NCI-H187 (cell line): ENCODE data around the gene TACC3.

ENCODE experiments used
- DNase-seq, 2 experiments: peaks; one replicate each; lab custom pipeline; 2025; lab: John Stamatoyannopoulos, UW

TACC3 gene

GRCh38 chr4:1703867-1704266 is 17.5 kb upstream of the TACC3 start:
- DNase-seq, result no peak

GRCh38 chr4:1705732-1706131 is 15.6 kb upstream of the TACC3 start:
- no peak for DNase-seq

GRCh38 chr4:1706358-1706757 is 15.0 kb upstream of the TACC3 start:
- DNase-seq, result no peak

GRCh38 chr4:1708581-1708980 is 12.7 kb upstream of the TACC3 start:
- no peak for DNase-seq

GRCh38 chr4:1711055-1711570 is 10.2 kb upstream of the TACC3 start:
- DNase-seq, result no peak

DNA sequence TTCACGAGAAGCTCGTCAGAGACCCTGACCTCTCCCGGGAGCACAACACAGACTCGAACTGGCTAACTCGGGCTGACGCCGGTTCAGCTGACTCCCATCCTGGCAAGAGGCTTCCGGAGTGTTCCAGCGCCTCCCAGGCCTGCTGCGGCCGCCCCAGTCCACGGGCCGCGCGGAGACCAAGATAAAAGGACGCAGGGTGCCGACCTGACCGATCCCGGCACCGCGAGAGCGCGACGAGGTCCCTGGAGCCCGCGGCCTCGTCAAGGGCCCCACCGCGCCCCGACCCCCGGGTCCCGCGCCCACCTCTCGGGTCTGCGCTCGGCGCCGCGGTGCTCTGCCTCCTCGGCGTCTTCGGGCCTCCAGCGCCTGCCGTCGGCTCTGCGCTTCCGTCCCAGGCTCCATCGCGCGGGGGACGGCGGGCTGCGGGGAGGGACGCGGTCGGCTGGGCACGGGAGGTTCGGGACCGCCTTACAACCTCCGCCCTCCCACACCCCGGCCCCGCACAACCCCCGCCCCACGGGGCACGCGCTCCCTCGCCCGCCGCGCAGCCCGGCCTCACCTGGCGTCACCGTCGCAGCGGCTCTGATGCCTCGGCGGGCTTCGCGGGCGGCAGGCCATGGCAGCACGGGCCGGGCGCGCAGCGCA is 9.6 kb upstream of the TACC3 start:
- DNase-seq, result no peak

GRCh38 chr4:1712216-1713002 is 8.9 kb upstream of the TACC3 start, which contains the start of gene SLBP:
Gene SLBP, minus strand, starts transcription at chr4:1712319. Its CDS starts 131 bp downstream, at chr4:1712188.
- DNase-seq, result peak; percentile 96 to 97

- no peak for DNase-seq
Observed at GRCh38 chr4:1713003-1713851, 8.1 kb upstream of the TACC3 start.

- no peak for DNase-seq
Observed at GRCh38 chr4:1714303-1715001, 6.9 kb upstream of the TACC3 start.

DNA sequence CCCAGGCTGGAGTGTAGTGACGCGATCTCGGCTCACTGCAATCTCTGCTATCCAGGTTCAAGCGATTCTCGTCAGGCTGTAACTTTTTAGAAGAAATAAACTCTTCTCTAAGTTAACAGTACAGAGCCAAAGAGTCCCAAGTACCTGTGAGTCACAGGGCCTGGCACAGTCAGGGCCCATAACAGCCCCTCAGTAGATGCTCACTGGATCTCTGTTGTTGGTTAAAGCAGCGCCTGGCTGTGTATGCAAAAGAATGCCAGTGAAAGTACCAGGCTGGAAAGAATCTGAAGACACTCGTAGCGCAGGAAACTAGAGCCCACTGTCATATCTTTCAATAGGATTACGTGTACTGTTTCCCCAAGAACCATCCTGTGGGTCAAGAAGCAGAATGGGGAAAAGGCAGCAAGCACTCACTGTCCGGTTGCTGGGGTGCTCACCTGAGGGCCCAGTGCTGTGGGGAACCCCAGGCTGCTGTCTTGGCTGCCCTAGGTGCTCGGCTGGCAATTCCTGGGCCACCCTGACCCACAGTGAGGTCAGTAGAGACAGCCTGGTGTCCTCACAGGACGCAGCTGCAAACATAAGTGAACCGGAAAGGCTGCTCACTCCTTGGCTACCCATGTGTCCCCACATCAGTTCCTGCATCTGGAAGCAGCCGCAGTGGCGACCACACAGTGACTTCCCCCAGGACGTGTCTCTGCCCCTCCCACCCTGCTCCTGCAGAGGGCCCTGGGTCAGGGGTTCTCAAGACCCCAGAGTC is 6.1 kb upstream of the TACC3 start:
- no peak for DNase-seq

DNA sequence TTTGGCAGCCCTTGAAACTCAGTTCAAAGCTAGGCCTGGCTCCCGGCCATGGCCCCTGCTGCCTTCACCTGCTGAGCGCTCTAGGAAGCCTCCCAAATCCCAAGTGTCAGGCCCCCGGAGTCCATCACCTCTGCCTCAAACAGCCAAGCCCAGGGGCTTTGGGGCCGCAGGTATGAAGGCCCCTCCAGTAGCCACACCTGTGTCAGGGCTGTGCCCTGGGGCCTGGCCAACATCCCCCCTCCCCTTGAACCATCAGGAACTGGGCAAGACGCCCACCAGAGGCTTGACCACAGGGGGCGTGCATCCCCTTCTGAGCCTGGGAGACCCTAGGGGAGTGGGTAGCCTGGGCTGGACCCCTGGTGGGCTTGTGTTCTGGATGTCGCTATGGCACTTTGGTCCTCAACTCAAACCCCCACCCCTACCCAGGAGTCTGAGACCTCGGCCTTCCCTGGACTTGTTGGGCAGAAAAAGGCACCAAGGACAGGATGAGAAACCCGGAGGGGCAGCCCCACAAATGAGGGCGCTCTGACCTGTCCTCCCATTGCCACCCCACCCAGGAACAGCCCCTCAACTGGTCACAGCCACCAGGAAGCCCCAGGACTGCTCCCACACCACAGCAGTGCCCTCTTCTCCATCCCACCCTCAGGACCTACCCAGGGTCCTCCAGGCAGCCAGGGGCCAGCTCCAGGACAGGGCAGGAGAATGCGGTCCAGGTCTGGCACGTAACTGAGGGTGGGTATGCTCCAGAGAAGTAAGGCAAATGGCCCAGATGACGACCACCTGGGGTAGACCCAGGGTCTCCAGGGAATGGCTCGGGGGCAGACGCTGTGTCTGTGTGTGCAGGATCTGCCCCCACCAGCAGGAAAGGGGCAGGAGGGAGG is 5.0 kb upstream of the TACC3 start:
- no peak for DNase-seq

DNA sequence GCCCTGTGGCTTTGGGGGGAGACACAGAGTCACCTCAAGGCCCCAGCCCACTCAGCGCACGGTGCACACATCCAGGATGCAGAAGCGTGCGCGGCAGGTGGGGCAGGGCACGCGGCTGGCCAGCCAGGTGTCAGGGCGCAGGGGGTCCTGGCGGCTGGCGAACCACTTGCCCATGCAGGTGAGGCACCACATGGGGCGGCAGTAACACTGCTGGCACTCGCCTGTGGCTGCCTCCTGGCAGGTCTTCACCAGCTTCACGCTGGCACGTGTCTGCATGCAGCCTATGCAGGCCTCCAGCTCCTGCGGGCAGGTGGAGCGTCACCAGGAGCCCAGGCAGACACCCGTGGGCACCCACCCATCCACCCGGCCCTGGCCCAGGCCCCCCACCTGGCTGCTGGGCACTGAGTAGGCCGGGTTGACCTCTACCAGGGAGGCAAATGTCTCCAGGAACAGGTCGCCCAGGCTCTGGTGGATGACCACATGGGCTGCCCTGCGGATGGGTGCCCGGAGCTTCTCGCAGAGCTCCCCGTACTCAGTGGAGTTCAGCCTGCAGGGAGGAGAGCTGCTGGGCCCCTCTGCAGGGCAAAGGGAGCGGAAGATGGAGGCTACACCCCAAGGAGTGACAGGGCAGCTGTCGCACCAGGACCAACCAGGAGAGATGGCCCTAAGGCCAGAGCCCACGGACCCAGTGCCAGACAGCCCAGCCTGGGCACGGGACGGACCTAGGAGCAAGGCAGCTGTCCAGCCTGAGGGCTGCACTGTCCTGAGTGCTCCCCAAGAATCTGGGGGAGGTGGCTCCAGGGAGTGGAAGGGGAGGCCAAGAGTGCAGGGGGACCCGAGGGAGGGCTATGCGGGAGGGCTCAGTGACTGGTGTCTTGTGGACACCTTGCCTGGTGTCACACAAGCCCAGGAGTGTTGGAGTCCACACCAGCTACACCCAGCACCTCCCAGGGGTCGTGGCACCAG is 3.9 kb upstream of the TACC3 start:
- DNase-seq, result no peak

- DNase-seq, result no peak
Observed at GRCh38 chr4:1718095-1718850, 3.0 kb upstream of the TACC3 start.

- no peak for DNase-seq
Observed at GRCh38 chr4:1720163-1720983, 948 bp upstream of the TACC3 start.

- DNase-seq, result no peak
Observed at GRCh38 chr4:1721666-1722550, 587 bp downstream of the TACC3 start.

GRCh38 chr4:1722551-1723118 is 1.3 kb downstream of the TACC3 start:
- no peak for DNase-seq
